Measurements from ENCODE around the gene TNP1.

- no peak for TF ChIP-seq GATA3 (IDR thresholded peaks at IDR 0.05; ENCODE audit: low read depth, low read length)
- TF ChIP-seq GATA2 (IDR thresholded peaks at IDR 0.05; ENCODE audit: low read depth, low read length) = no peak
Measured at GRCh38 chr2:216897561-216898203, 37.8 kb upstream of the TNP1 start.
